Putamen (tissue), 1 donor: Measurements from ENCODE around the gene EPS15.
A peak's percentile ranks its signal among the peaks of the same experiment; 100 is the strongest.
"Not testable (repeated sequence)": the region's sequence is repeated elsewhere in the genome, so short reads cannot be mapped to it uniquely, and the experiment has no call there.

ENCODE experiments used
- DNase-seq: peaks from one replicate; pipeline ENCODE4 v3.0.0-alpha.2; 2016; ENCODE audit warnings: low spot score

EPS15 gene

GRCh38 chr1:51423073-51423821 is 95.8 kb downstream of the EPS15 start:
- DNase-seq: peak; percentile 20

GRCh38 chr1:51422367-51423072 is 96.5 kb downstream of the EPS15 start:
- peak; percentile 14 for DNase-seq

- peak; percentile 71 for DNase-seq
Observed at GRCh38 chr1:51421964-51422363, 97.1 kb downstream of the EPS15 start.

- DNase-seq: no peak
Observed at GRCh38 chr1:51420867-51421627, 98.0 kb downstream of the EPS15 start.

- no peak for DNase-seq
Observed at GRCh38 chr1:51418384-51418959, 100.6 kb downstream of the EPS15 start.

GRCh38 chr1:51417496-51418383 is 101.3 kb downstream of the EPS15 start:
- DNase-seq: no peak

GRCh38 chr1:51416910-51417309 is 102.2 kb downstream of the EPS15 start:
- no peak for DNase-seq

- no peak for DNase-seq
Observed at GRCh38 chr1:51415963-51416362, 103.1 kb downstream of the EPS15 start.

- no peak for DNase-seq
Observed at GRCh38 chr1:51414811-51415210, 104.3 kb downstream of the EPS15 start.

GRCh38 chr1:51411820-51412219 is 107.2 kb downstream of the EPS15 start:
- DNase-seq: not testable (repeated sequence)

- peak; percentile 42 for DNase-seq
Observed at GRCh38 chr1:51410568-51411460, 108.3 kb downstream of the EPS15 start.

- not testable (repeated sequence) for DNase-seq
Observed at GRCh38 chr1:51409755-51410541, 109.1 kb downstream of the EPS15 start.

- no peak for DNase-seq
Observed at GRCh38 chr1:51392241-51392640, 126.8 kb downstream of the EPS15 start.

- DNase-seq: not testable (repeated sequence)
Observed at GRCh38 chr1:51390641-51391040, 128.4 kb downstream of the EPS15 start.

- DNase-seq: not testable (repeated sequence)
Observed at GRCh38 chr1:51387288-51387687, 131.8 kb downstream of the EPS15 start.

GRCh38 chr1:51386259-51386658 is 132.8 kb downstream of the EPS15 start:
- not testable (repeated sequence) for DNase-seq

- no peak for DNase-seq
Observed at GRCh38 chr1:51385776-51386175, 133.3 kb downstream of the EPS15 start.

GRCh38 chr1:51381964-51382363 is 137.1 kb downstream of the EPS15 start:
- no peak for DNase-seq

- no peak for DNase-seq
Observed at GRCh38 chr1:51380936-51381335, 138.1 kb downstream of the EPS15 start.
